H1 (cell line): Measurements from ENCODE around the gene KRTAP5-6. TPM values are rescaled to one million over a fixed set of nuclear protein-coding genes. Genes with fewer than 3 reads are reported as not detected.
A peak's percentile ranks its signal among the peaks of the same experiment; 100 is the strongest.

Experiments
- CTCF ChIA-PET: fragments of 300-600 bp; sonication (Branson Sonifier 250); formaldehyde crosslinking; loops from one replicate; lab custom pipeline; 2021; ENCODE audit not compliant: partially characterized antibody; lab: Charles Lee
- POLR2A ChIA-PET: fragments of 300-600 bp; sonication (Branson Sonifier 250); formaldehyde crosslinking; loops from one replicate; lab custom pipeline; 2021; ENCODE audit warnings: inconsistent platforms; ENCODE audit not compliant: partially characterized antibody; lab: Charles Lee
- DNase-seq, 2 experiments: peaks; one replicate each; pipeline versions ENCODE4 v3.0.0 to v3.0.0-alpha.2; 2010 to 2022; ENCODE audit warnings: low spot score in 2 of 2, low read depth in 1 of 2, mixed read lengths in 1 of 2
- FAIRE-seq: peaks from 2 replicates; lab custom pipeline; 2011; peaks lifted over from hg19 to GRCh38; lab: Jason Lieb, UNC
- H2AFZ ChIP-seq: 2 replicates; pipeline ENCODE4 v1.8.1; 2012; ENCODE audit warnings: low read length, inconsistent platforms
- H2AK5ac ChIP-seq: 2 replicates; pipeline ENCODE4 v1.6.1; 2013; ENCODE audit warnings: low read depth, low read length
- H2BK120ac ChIP-seq: replicated peaks from 2 replicates; pipeline ENCODE3; 2013; ENCODE audit warnings: low read depth, low read length, inconsistent platforms
- H2BK12ac ChIP-seq: 2 replicates; pipeline ENCODE4 v1.6.1; 2013; ENCODE audit warnings: low read depth, low read length
- H2BK15ac ChIP-seq: 2 replicates; pipeline ENCODE4 v1.6.1; 2013; ENCODE audit warnings: low read length
- H2BK20ac ChIP-seq: 2 replicates; pipeline ENCODE4 v1.6.1; 2013; ENCODE audit warnings: low read length
- H2BK5ac ChIP-seq: 2 replicates; pipeline ENCODE4 v1.6.1; 2013; ENCODE audit warnings: low read depth, low read length
- H3K14ac ChIP-seq: 2 replicates; pipeline ENCODE4 v1.6.1; 2013; ENCODE audit warnings: inconsistent platforms; ENCODE audit not compliant: insufficient read length
- H3K18ac ChIP-seq: 2 replicates; pipeline ENCODE4 v1.6.1; 2013; ENCODE audit warnings: low read length; ENCODE audit errors: extremely low read depth
- H3K23ac ChIP-seq: 2 replicates; pipeline ENCODE4 v1.6.1; 2013; ENCODE audit warnings: inconsistent platforms; ENCODE audit not compliant: insufficient read length
- H3K23me2 ChIP-seq: 2 replicates; pipeline ENCODE4 v1.6.1; 2013; ENCODE audit warnings: low read depth, low read length
- H3K27ac ChIP-seq: 2 replicates; pipeline ENCODE4 v1.6.1; 2011; ENCODE audit warnings: low read depth, low read length, inconsistent platforms
- H3K27me3 ChIP-seq, 4 experiments: replicated peaks in 1 of 4; 1 replicate in 1 of 4; 2 replicates in 3 of 4; pipeline versions ENCODE4 v1.6.1 to v1.8.1; 2011 to 2013; ENCODE audit warnings: low read length in 3 of 4, mild to moderate bottlenecking in 3 of 4, inconsistent platforms in 2 of 4, mixed read lengths in 2 of 4, moderate library complexity in 1 of 4; ENCODE audit not compliant: control insufficient read depth in 3 of 4, insufficient read depth in 3 of 4; ENCODE audit errors: extremely low read depth in 1 of 4
- H3K36me3 ChIP-seq, 4 experiments: 2 replicates each; pipeline versions ENCODE4 v1.6.1 to v1.8.1; 2011 to 2013; ENCODE audit warnings: mild to moderate bottlenecking in 4 of 4, low read length in 3 of 4, moderate library complexity in 2 of 4, control low read depth in 1 of 4, inconsistent platforms in 1 of 4; ENCODE audit not compliant: insufficient read depth in 4 of 4, control insufficient read depth in 2 of 4
- H3K4ac ChIP-seq: replicated peaks from 2 replicates; pipeline ENCODE3; 2013; ENCODE audit warnings: low read length, low read depth, mixed read lengths, inconsistent platforms; ENCODE audit not compliant: insufficient read length
- H3K4me1 ChIP-seq, 4 experiments: replicated peaks in 1 of 4; 1 replicate in 1 of 4; 2 replicates in 3 of 4; pipeline versions ENCODE4 v1.6.1 to v1.8.1; 2011 to 2013; ENCODE audit warnings: low read length in 3 of 4, inconsistent platforms in 2 of 4, mixed read lengths in 1 of 4; ENCODE audit not compliant: insufficient read depth in 4 of 4, control insufficient read depth in 3 of 4
- H3K4me2 ChIP-seq, 2 experiments: 2 replicates each; pipeline versions ENCODE4 v1.6.1 to v1.8.1; 2011 to 2013; ENCODE audit warnings: low read depth in 2 of 2, low read length in 2 of 2, control low read depth in 1 of 2, inconsistent platforms in 1 of 2, mild to moderate bottlenecking in 1 of 2; ENCODE audit not compliant: insufficient read depth in 1 of 2
- H3K4me3 ChIP-seq, 4 experiments: fragments of 200-600, 300-600 bp in 1 of 4; sonication (generic), shearing (Covaris generic), sonication (Bioruptor Twin) in 1 of 4; 2 replicates each; pipeline versions ENCODE4 v1.5.1 to v1.8.1; 2011 to 2016; ENCODE audit warnings: low read length in 4 of 4, low read depth in 3 of 4, control low read depth in 2 of 4, inconsistent platforms in 2 of 4, mild to moderate bottlenecking in 2 of 4, mixed read lengths in 1 of 4, moderate library complexity in 1 of 4; ENCODE audit not compliant: insufficient read depth in 2 of 4; ENCODE audit errors: extremely low read depth in 1 of 4
- H3K56ac ChIP-seq: replicated peaks from 2 replicates; pipeline ENCODE3; 2013; ENCODE audit warnings: low read depth, mild to moderate bottlenecking, mixed read lengths, low read length, inconsistent platforms; ENCODE audit not compliant: insufficient read length
- H3K79me1 ChIP-seq: 2 replicates; pipeline ENCODE4 v1.6.1; 2013; ENCODE audit warnings: low read depth, low read length, control low read depth
- H3K79me2 ChIP-seq, 2 experiments: 2 replicates each; pipeline versions ENCODE4 v1.6.1 to v1.8.1; 2012 to 2013; ENCODE audit warnings: low read length in 2 of 2, mild to moderate bottlenecking in 2 of 2, inconsistent platforms in 1 of 2; ENCODE audit not compliant: insufficient read depth in 2 of 2, control insufficient read depth in 1 of 2
- H3K9ac ChIP-seq, 4 experiments: replicated peaks in 1 of 4; 1 replicate in 1 of 4; 2 replicates in 3 of 4; pipeline versions ENCODE4 v1.6.1 to v1.8.1; 2011 to 2013; ENCODE audit warnings: low read depth in 3 of 4, low read length in 3 of 4, control low read depth in 2 of 4, mild to moderate bottlenecking in 2 of 4, moderate library complexity in 2 of 4, inconsistent platforms in 1 of 4; ENCODE audit errors: extremely low read depth in 1 of 4
- H3K9me3 ChIP-seq, 2 experiments: 2 replicates each; pipeline versions ENCODE4 v1.6.1 to v1.8.1; 2012 to 2013; ENCODE audit warnings: mild to moderate bottlenecking in 2 of 2, moderate library complexity in 2 of 2, control low read depth in 1 of 2, inconsistent platforms in 1 of 2, low read depth in 1 of 2, low read length in 1 of 2, mixed read lengths in 1 of 2; ENCODE audit not compliant: insufficient read depth in 2 of 2
- H4K20me1 ChIP-seq, 2 experiments: replicated peaks in 1 of 2; 2 replicates each; pipeline versions ENCODE3 to v1.8.1; 2011 to 2013; ENCODE audit warnings: inconsistent platforms in 2 of 2, low read length in 2 of 2, mild to moderate bottlenecking in 1 of 2; ENCODE audit not compliant: insufficient read depth in 2 of 2, control insufficient read depth in 1 of 2
- H4K5ac ChIP-seq: 2 replicates; pipeline ENCODE4 v1.6.1; 2013; ENCODE audit warnings: low read length, low read depth, mixed read lengths, inconsistent platforms; ENCODE audit not compliant: insufficient read length
- H4K8ac ChIP-seq: 2 replicates; pipeline ENCODE4 v1.8.0; 2013; ENCODE audit warnings: mild to moderate bottlenecking, moderate library complexity, low read length, inconsistent platforms; ENCODE audit not compliant: insufficient read depth; ENCODE audit errors: extremely low read depth
- H4K91ac ChIP-seq: replicated peaks from 2 replicates; pipeline ENCODE3; 2013; ENCODE audit warnings: low read length, mixed read lengths, inconsistent platforms; ENCODE audit not compliant: insufficient read length
- ASH2L ChIP-seq: fragments of 200-600, 300-600 bp; sonication (generic); IDR thresholded peaks from one replicate; pipeline ENCODE4 v1.7.1; 2017; ENCODE audit warnings: low read length
- ATF2 ChIP-seq: IDR thresholded peaks from 2 replicates; pipeline ENCODE4 v1.6.1; 2012; ENCODE audit warnings: low read length, inconsistent platforms
- CHD2 ChIP-seq: IDR thresholded peaks from 2 replicates; pipeline ENCODE4 v1.6.1; 2012; ENCODE audit warnings: low read length, improper control_type of control experiment
- EGR1 ChIP-seq: IDR thresholded peaks from 2 replicates; pipeline ENCODE4 v1.6.1; 2011; ENCODE audit warnings: low read depth, low read length, borderline replicate concordance
- FOSL1 ChIP-seq: IDR thresholded peaks from 2 replicates; pipeline ENCODE4 v1.6.1; 2011; ENCODE audit warnings: mild to moderate bottlenecking, low read depth, low read length, moderate library complexity; ENCODE audit not compliant: insufficient read depth
- HDAC6 ChIP-seq: IDR thresholded peaks from one replicate; pipeline ENCODE4 v1.7.1; 2012; ENCODE audit warnings: low read depth, mild to moderate bottlenecking, inconsistent platforms, low read length, moderate library complexity
- MAFK ChIP-seq: IDR thresholded peaks from 2 replicates; pipeline ENCODE4 v1.6.1; 2012; ENCODE audit warnings: low read depth, mild to moderate bottlenecking, improper control_type of control experiment, low read length
- RBBP5 ChIP-seq: IDR thresholded peaks from 2 replicates; pipeline ENCODE4 v1.7.1; 2012; ENCODE audit warnings: low read depth, mild to moderate bottlenecking, inconsistent platforms, low read length, moderate library complexity, borderline replicate concordance
- SP2 ChIP-seq: IDR thresholded peaks from 2 replicates; pipeline ENCODE4 v1.6.1; 2012; ENCODE audit warnings: mild to moderate bottlenecking, low read length, inconsistent platforms
- TAF7 ChIP-seq: optimal IDR thresholded peaks from 2 replicates; pipeline ENCODE3; 2011; ENCODE audit warnings: low read depth, mild to moderate bottlenecking, inconsistent platforms, low read length, moderate library complexity, borderline replicate concordance
- WGBS, 2 experiments: shearing (Covaris generic) in 1 of 2; methylation state at CpG; one replicate each; pipeline versions ENCODE4 v1.1.6 to v1.1.7; 2013 to 2015; ENCODE audit warnings: low lambda C conversion rate in 2 of 2, mixed read lengths in 2 of 2, inconsistent platforms in 1 of 2, low coverage in 1 of 2, missing lambda C conversion rate in 1 of 2; ENCODE audit not compliant: insufficient replicate concordance in 2 of 2, insufficient coverage in 1 of 2, insufficient read length in 1 of 2; ENCODE audit errors: extremely low coverage in 1 of 2, missing lambda C conversion rate in 1 of 2; 5-methylcytosine and 5-hydroxymethylcytosine counted together
- polyA plus RNA-seq, 7 experiments: library from polyadenylated mRNA; depleted of rRNA in 3 of 7; stranded (reverse) in 5 of 7; unstranded in 2 of 7; fragments of >200 nt in 5 of 7; fragments of 200-250 nt in 2 of 7; gene quantifications; 1 replicate in 5 of 7; 2 replicates in 1 of 7; 4 replicates in 1 of 7; pipeline versions ENCODE4 v1.2.1 to v1.2.3, GENCODE V29; 2011 to 2013; ENCODE audit warnings: missing spikeins in 2 of 7, mixed read lengths in 2 of 7
- total RNA-seq: library from RNA; stranded (reverse); fragmentation: NEBNext Ultra II Directional; extraction: Animal tissue kit (Norgen Biotek cat#: 25700); gene quantifications from 2 replicates; pipeline ENCODE4 v1.2.1, GENCODE V29; 2021

The KRTAP5-6 gene
- total and polyA plus RNA-seq, 2 of the 8 experiments (the other 6 are each of a cell fraction or from before 2014, with no cell fraction given) = not detected

- Histone ChIP-seq H3K18ac (no peak overlapping the region), H3K23me2 (no peaks in the 10 kb centered on the region), H4K5ac (no peak overlapping the region), H2AK5ac (no peak overlapping the region), H3K27ac (no peak overlapping the region), H2BK5ac (no peak overlapping the region), H2BK12ac (no peak overlapping the region), H2BK120ac (no peak overlapping the region), H4K8ac (peak overlapping the region; percentile 16; the same call in 1 of the 2 replicates), H3K79me1 (no peaks in the 10 kb centered on the region), H3K9ac (no peak overlapping the region), H3K36me3 (no peaks in the 10 kb centered on the region), H3K27me3 (no peaks in the 10 kb centered on the region; a peak in 1 of 7 replicates), H3K4ac (no peak overlapping the region), H3K79me2 (no peaks in the 10 kb centered on the region), H3K23ac (no peak overlapping the region), H3K14ac (no peak overlapping the region), H2AFZ (no peak overlapping the region), H4K91ac (no peak overlapping the region), H3K4me3 (no peak overlapping the region), H3K4me1 (no peaks in the 10 kb centered on the region), H3K56ac (no peak overlapping the region), H4K20me1 (peaks cover 0 to 1% of the 10 kb centered on the region in 2 experiments), H2BK15ac (no peak overlapping the region; the same call in 1 of the 2 replicates), H3K9me3 (no peaks in the 10 kb centered on the region), H2BK20ac (no peak overlapping the region), H3K4me2 (no peak overlapping the region)
- ChIA-PET CTCF (interaction anchor here (0.6 to 1.4 kb wide), 4 partner anchors 21 to 169 kb away, joined by 3 to 4 read pairs (median 4); no protein-coding TSS in a partner anchor), POLR2A (interaction anchor here (0.5 kb wide), 1 partner anchor 8 kb away, joined by 4 read pairs; no protein-coding TSS in a partner anchor)
- no peak for DNase-seq
- FAIRE-seq = no peak
- whole genome bisulfite sequencing, 2 experiments = 91% methylated on average over 23 of the region's 24 CpGs; no CpG with 5 or more reads in 1 of the 2 experiments
- TF ChIP-seq SP2 (no peak), MAFK (no peak), RBBP5 (no peak), EGR1 (no peak), ATF2 (no peak), HDAC6 (no peak), CHD2 (no peak), ASH2L (no peak), TAF7 (no peak), FOSL1 (no peak)
Observed at GRCh38 chr11:1714908-1715885, 18.2 kb downstream of the KRTAP5-6 start.
